Skeletal muscle tissue (tissue), 4 donors: Measurements from ENCODE around the gene MYPN. TPM values are rescaled to one million over a fixed set of nuclear protein-coding genes. Genes with fewer than 3 reads are reported as not detected.

Source experiments
- H3K27ac ChIP-seq: one replicate; pipeline ENCODE4 v1.7.0; 2013; ENCODE audit warnings: mild to moderate bottlenecking, low read depth, low read length, inconsistent platforms
- H3K27me3 ChIP-seq, 3 donors: one replicate each; pipeline ENCODE4 v1.7.0; 2013; ENCODE audit warnings: low read length in 3 of 3; ENCODE audit not compliant: control insufficient read depth in 3 of 3, insufficient read depth in 3 of 3
- H3K36me3 ChIP-seq, 3 donors: one replicate each; pipeline ENCODE4 v1.7.0; 2013; ENCODE audit warnings: low read length in 3 of 3; ENCODE audit not compliant: control insufficient read depth in 3 of 3, insufficient read depth in 3 of 3
- H3K4me1 ChIP-seq, 3 donors: one replicate each; pipeline ENCODE4 v1.7.0; 2013; ENCODE audit warnings: low read length in 3 of 3, mild to moderate bottlenecking in 3 of 3; ENCODE audit not compliant: control insufficient read depth in 3 of 3, insufficient read depth in 3 of 3
- H3K4me3 ChIP-seq, 3 donors: one replicate each; pipeline ENCODE4 v1.7.0; 2013; ENCODE audit warnings: low read length in 3 of 3
- H3K9ac ChIP-seq, 3 donors: one replicate each; pipeline ENCODE4 v1.7.0; 2013; ENCODE audit warnings: low read length in 3 of 3, mild to moderate bottlenecking in 3 of 3, moderate library complexity in 2 of 3, low read depth in 1 of 3
- H3K9me3 ChIP-seq, 3 donors: one replicate each; pipeline ENCODE4 v1.7.0; 2013; ENCODE audit warnings: low read length in 3 of 3; ENCODE audit not compliant: control insufficient read depth in 3 of 3
- total RNA-seq: library from RNA; depleted of rRNA; stranded (reverse); fragments of >200 nt; gene quantifications from one replicate; pipeline ENCODE4 v1.2.3, GENCODE V29; 2014
- donor health status: Osteomylitis.

MYPN gene
- total RNA-seq, 1 donor from 2014 or later = 57.4 TPM

GRCh38 chr10:68090586-68090985, 18.7 kb upstream of the MYPN start:
- Histone ChIP-seq H3K27me3 (no peaks in the 10 kb centered on the region), H3K4me3 (no peak overlapping the region), H3K9me3 (no peaks in the 10 kb centered on the region), H3K4me1 (peaks cover 6 to 14% (median 9%) of the 10 kb centered on the region in 3 donors), H3K27ac (peak overlapping the region; percentile 93), H3K36me3 (no peaks in the 10 kb centered on the region), H3K9ac (no peak overlapping the region)

GRCh38 chr10:68092512-68092911, 16.8 kb upstream of the MYPN start:
- Histone ChIP-seq H3K36me3 (no peaks in the 10 kb centered on the region), H3K27ac (no peak overlapping the region), H3K9me3 (no peaks in the 10 kb centered on the region), H3K27me3 (no peaks in the 10 kb centered on the region), H3K4me3 (no peak overlapping the region), H3K9ac (no peak overlapping the region), H3K4me1 (peaks cover 9 to 10% (median 9%) of the 10 kb centered on the region in 3 donors)

GRCh38 chr10:68095153-68095552, 14.1 kb upstream of the MYPN start:
- H3K36me3 ChIP-seq = no peaks in the 10 kb centered on the region
- no peaks in the 10 kb centered on the region for H3K27me3 ChIP-seq
- H3K9me3 ChIP-seq = no peaks in the 10 kb centered on the region
- peak overlapping the region; percentile 57 for H3K27ac ChIP-seq
- H3K4me1 ChIP-seq = peaks cover 12 to 18% (median 13%) of the 10 kb centered on the region in 3 donors
- peak overlapping the region in 1 of 3 donors; percentile 34 for H3K9ac ChIP-seq
- H3K4me3 ChIP-seq = no peak overlapping the region

GRCh38 chr10:68096913-68097516, 12.3 kb upstream of the MYPN start:
- Histone ChIP-seq H3K9me3 (no peaks in the 10 kb centered on the region), H3K27ac (peak overlapping the region; percentile 74)

GRCh38 chr10:68099736-68100135, 9.6 kb upstream of the MYPN start:
- Histone ChIP-seq H3K4me3 (no peak overlapping the region), H3K27me3 (no peaks in the 10 kb centered on the region), H3K36me3 (no peaks in the 10 kb centered on the region), H3K4me1 (peaks cover 12 to 22% (median 13%) of the 10 kb centered on the region in 3 donors), H3K27ac (no peak overlapping the region), H3K9ac (no peak overlapping the region), H3K9me3 (no peaks in the 10 kb centered on the region)

More at GRCh38 chr10:68096913-68097516, 12.3 kb upstream of the MYPN start:
- H3K36me3 ChIP-seq = no peaks in the 10 kb centered on the region
- H3K9ac ChIP-seq = peak overlapping the region in 1 of 3 donors; percentile 11
- peak overlapping the region in 1 of 3 donors; percentile 23 for H3K4me3 ChIP-seq
- peaks cover 12 to 18% (median 13%) of the 10 kb centered on the region in 3 donors for H3K4me1 ChIP-seq
- no peaks in the 10 kb centered on the region for H3K27me3 ChIP-seq

- peaks cover 10 to 14% (median 12%) of the 10 kb centered on the region in 3 donors for H3K4me1 ChIP-seq
These were observed 8.2 kb upstream of the MYPN start for GRCh38 chr10:68101066-68101465.

GRCh38 chr10:68103261-68103878, 5.9 kb upstream of the MYPN start:
- Histone ChIP-seq H3K4me3 (no peak overlapping the region), H3K4me1 (peaks cover under 1 to 14% (median 9%) of the 10 kb centered on the region in 3 donors), H3K27ac (peak overlapping the region; percentile 33), H3K27me3 (no peaks in the 10 kb centered on the region), H3K9ac (no peak overlapping the region), H3K9me3 (no peaks in the 10 kb centered on the region), H3K36me3 (no peaks in the 10 kb centered on the region)

More at GRCh38 chr10:68101066-68101465, 8.2 kb upstream of the MYPN start:
- H3K4me3 ChIP-seq = no peak overlapping the region
- H3K27ac ChIP-seq = no peak overlapping the region
- H3K36me3 ChIP-seq = no peaks in the 10 kb centered on the region
- no peaks in the 10 kb centered on the region for H3K9me3 ChIP-seq
- H3K9ac ChIP-seq = no peak overlapping the region
- no peaks in the 10 kb centered on the region for H3K27me3 ChIP-seq

- peak overlapping the region; percentile 33 for H3K27ac ChIP-seq
- H3K4me1 ChIP-seq = peaks cover 0 to 14% (median 7%) of the 10 kb centered on the region in 3 donors
- no peaks in the 10 kb centered on the region for H3K27me3 ChIP-seq
- no peak overlapping the region for H3K9ac ChIP-seq
- no peak overlapping the region for H3K4me3 ChIP-seq
- H3K36me3 ChIP-seq = no peaks in the 10 kb centered on the region
- H3K9me3 ChIP-seq = no peaks in the 10 kb centered on the region
These were observed 5.4 kb upstream of the MYPN start for GRCh38 chr10:68103901-68104300.

GRCh38 chr10:68105820-68106219, 3.5 kb upstream of the MYPN start:
- H3K9ac ChIP-seq = peak overlapping the region; percentile 59 to 87 (median 83)
- H3K4me1 ChIP-seq = peaks cover 0 to 5% (median 0%) of the 10 kb centered on the region in 3 donors
- no peaks in the 10 kb centered on the region for H3K27me3 ChIP-seq
- peak overlapping the region; percentile 97 for H3K27ac ChIP-seq
- H3K4me3 ChIP-seq = peak overlapping the region; percentile 24 to 90 (median 67)
- H3K9me3 ChIP-seq = no peaks in the 10 kb centered on the region
- H3K36me3 ChIP-seq = no peaks in the 10 kb centered on the region

GRCh38 chr10:68106656-68107055, 2.6 kb upstream of the MYPN start:
- H3K4me1 ChIP-seq = peaks cover 0 to 5% (median 0%) of the 10 kb centered on the region in 3 donors
- peak overlapping the region; percentile 97 for H3K27ac ChIP-seq
- H3K36me3 ChIP-seq = no peaks in the 10 kb centered on the region
- H3K4me3 ChIP-seq = peak overlapping the region; percentile 24 to 90 (median 67)
- H3K9me3 ChIP-seq = no peaks in the 10 kb centered on the region
- H3K9ac ChIP-seq = peak overlapping the region; percentile 59 to 87 (median 83)
- no peaks in the 10 kb centered on the region for H3K27me3 ChIP-seq
